ENCODE data around the gene SEPTIN6.

GRCh38 chrX:119682019-119682989 is 10.7 kb downstream of the SEPTIN6 start:
- TF ChIP-seq CTCF (IDR thresholded peaks at IDR 0.05; ENCODE audit: low read depth, low read length) = no peak
- TF ChIP-seq EZH2phosphoT487 (IDR thresholded peaks at IDR 0.05; ENCODE audit: low read depth) = no peak

Data from OCI-LY3 (cell line).